Fibroblast of the conjunctiva (primary cell): ENCODE data around the gene TOMM40.
"Not testable (repeated sequence)": the region's sequence is repeated elsewhere in the genome, so short reads cannot be mapped to it uniquely, and the experiment has no call there.

Experiments used
- DNase-seq: peaks from one replicate; pipeline ENCODE4 v3.0.0-alpha.2; 2010; ENCODE audit warnings: low read depth

Gene TOMM40

GRCh38 chr19:44891016-44891882 lies at the start of gene TOMM40:
Gene TOMM40 (plus strand): TSS chr19:44891254. CDS start chr19:44891416, 162 bp downstream.
- peak; percentile 100 for DNase-seq

- no peak for DNase-seq
Measured at GRCh38 chr19:44845286-44845611, 45.8 kb upstream of the TOMM40 start.

GRCh38 chr19:44845612-44846454 lies 45.2 kb upstream of the TOMM40 start, which contains the start of gene NECTIN2:
Gene NECTIN2 (plus strand): TSS chr19:44846297. CDS start chr19:44846526, 229 bp downstream.
- peak; percentile 98 for DNase-seq

GRCh38 chr19:44846455-44847143 lies 44.5 kb upstream of the TOMM40 start:
- no peak for DNase-seq

DNA sequence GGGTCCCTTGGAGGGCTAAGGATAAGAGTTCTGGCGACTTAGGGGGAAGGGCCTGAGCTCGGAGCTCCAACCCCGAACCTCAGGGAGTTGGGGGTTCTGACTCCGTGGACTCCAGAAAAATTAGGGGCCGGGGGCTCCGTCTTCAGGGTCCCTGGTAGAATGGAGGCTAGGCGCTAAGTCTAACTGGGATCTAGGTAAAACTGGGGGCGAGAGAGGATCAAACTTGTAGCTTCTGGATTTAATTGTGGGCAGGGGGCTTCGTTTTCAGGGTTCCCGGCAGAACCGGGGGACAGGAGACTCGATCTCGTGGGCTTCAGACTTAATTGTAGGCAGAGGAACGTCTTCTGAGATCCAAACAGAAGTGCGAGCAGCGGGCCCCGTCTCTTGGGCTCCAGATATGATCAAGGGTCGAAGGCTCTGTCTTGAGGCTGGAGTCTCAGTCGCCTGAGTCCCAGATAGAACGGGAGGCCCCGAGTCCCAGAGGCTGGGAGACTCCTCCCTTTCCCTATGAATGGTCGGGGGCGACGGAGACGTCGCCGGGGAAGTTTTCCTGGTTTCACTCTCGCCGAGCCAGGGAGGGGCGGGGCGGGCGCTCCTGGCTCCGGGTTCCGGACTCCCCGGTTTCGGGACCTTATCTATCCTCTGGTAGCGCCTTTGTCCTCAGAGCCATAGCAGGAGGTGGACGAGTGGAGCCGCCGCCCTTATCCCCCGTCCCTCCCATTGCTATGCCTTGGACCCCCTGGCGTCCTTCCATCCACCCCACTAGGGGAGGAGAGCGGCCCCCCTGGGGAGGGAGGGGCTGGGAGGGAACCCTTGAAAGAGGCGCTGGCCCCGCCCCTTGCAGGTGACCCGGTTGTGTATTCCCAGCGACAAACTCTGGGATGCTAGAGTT lies 43.7 kb upstream of the TOMM40 start:
- DNase-seq = no peak

DNA sequence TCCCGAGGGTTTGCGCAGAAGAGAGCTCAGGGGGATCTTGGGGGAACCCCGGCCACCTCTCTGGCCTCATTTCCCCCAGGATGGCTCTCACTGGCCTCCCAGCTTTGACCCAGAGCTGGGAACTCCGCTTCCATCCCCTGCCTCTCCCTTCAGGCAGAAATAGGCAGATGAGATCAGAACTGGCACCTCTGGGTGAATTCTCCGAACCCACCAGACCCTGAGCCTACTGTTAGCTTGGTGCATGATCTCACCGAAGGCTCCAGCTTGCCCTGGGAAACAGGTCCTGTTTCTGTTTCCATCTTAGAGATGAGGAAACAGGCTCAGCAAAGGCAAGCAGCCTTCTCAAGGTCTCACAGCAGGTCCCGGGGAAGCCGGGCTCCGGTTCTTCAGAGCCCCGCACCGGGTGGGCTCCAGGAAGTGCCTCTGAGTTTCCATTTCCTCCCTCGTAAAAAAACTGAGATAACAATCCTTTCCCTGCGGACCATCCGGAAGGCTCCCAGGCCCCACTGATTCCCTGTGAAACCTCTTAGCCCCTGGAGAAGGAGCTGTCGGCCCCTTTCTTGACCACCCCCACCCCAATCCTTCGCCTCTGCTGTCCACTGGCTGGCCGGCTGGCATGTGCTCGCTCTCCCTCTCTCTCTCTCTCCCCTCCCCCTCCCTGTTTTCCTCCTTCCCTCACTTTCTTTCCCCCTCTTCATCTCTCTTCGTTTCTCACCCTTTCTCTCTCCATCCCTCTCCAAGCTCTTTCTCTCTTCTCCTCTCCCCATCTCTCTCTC lies 42.8 kb upstream of the TOMM40 start:
- no peak for DNase-seq

DNA sequence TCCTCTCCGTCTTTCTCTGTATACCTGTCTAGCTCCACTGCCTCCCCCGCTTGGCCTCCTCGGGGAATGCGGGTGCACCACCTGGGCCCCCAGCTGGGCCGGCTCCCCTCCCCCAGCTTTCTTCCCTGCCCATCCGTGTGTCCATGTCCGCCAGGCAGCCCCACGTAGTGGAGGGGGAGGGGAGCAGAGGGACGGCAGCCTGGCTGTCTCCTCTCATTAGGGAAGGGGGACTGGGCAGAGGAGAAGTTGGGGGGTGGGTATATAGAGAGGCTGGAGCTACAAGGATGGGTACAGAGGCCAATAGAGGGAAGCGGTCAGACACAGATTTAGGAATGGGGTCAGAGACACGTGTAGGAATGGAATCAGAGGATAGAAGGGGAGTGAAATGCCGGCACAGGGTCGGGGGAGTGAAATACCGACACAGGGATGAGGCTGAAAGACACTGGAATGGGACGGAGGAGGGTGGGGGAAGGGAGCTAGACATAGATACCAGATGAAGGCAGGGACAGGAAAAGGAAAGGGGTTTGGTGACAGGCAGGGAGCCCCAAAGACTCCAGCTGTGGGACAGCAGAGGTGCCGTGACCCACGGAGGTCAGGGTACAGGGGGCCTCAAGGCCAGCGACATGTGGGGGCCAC lies 42.1 kb upstream of the TOMM40 start:
- DNase-seq = no peak

- DNase-seq = no peak
Measured at GRCh38 chr19:44850641-44851109, 40.4 kb upstream of the TOMM40 start.

DNA sequence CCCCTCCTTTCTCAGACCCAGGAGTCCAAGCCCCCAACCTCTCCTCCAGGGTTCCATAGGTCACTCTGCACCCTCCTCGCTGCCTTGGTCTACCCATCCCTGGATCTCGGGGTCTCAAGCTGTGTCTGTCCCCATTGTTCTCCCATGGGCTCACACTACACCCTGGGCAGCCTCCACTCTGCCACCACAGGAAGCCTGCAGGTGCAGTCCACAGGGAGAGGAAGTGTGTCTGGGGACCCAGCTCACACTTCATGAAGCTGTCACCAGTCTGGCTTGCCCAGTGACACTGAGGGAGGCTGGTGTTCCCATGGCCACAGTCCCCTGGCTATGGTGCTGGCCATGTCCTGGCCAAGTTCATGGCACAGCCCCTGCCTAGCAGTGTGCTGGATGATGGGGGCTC lies 39.6 kb upstream of the TOMM40 start:
- no peak for DNase-seq

- DNase-seq = no peak
Measured at GRCh38 chr19:44855606-44856005, 35.4 kb upstream of the TOMM40 start.

DNA sequence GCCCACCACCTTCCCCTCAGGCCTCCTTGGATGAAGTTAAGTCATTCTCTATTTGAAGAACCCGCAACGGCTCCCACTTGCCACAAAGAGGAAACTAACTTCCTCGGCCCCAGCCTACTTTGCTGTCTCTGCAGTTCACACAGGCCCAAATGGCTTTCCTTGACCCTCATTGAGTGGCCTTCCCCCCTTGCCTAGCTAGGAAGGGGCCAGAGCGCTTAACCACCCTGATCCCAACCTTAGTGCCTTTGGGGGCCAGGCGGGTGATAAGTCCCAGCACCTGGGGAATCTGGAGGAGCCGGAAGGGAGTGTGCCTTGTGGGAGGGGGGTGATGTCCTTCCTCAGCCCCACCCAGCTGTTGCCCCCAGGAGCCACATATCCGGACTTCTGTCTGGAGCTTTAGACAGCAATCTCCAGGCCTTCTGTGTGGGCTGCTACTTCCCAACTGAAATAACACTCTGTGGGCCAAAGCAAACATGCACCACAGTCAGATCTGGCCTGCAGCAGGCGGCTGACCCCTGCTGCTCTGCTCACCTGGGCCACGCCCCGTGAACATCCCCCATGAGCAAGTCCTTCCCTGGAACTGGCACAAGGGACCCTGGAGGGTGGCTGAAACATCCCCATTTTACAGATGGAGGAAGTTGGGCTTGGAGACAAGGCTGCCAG lies 34.5 kb upstream of the TOMM40 start:
- DNase-seq = no peak

DNA sequence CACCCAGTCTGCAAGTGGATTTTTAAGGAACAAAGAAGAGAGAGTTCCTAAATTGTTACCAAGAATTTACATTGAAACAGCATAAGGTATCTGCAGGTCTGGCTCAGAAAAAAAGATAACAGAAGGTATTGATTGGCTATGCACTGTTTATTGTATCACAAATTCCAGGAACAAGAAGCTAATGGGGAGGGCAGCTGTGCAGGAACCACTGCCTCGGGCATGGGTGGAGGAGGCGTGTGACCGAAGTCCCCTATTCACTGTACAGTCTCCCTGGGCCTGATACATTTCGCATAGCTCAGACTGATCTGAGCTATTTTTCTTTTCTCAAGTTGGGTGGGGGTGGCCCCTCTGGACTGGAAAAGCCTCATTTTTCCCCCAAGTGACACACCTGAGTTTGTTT lies 33.2 kb upstream of the TOMM40 start:
- DNase-seq = no peak

- not testable (repeated sequence) for DNase-seq
Measured at GRCh38 chr19:44861576-44861975, 29.5 kb upstream of the TOMM40 start.

- no peak for DNase-seq
Measured at GRCh38 chr19:44863990-44864389, 27.1 kb upstream of the TOMM40 start.

DNA sequence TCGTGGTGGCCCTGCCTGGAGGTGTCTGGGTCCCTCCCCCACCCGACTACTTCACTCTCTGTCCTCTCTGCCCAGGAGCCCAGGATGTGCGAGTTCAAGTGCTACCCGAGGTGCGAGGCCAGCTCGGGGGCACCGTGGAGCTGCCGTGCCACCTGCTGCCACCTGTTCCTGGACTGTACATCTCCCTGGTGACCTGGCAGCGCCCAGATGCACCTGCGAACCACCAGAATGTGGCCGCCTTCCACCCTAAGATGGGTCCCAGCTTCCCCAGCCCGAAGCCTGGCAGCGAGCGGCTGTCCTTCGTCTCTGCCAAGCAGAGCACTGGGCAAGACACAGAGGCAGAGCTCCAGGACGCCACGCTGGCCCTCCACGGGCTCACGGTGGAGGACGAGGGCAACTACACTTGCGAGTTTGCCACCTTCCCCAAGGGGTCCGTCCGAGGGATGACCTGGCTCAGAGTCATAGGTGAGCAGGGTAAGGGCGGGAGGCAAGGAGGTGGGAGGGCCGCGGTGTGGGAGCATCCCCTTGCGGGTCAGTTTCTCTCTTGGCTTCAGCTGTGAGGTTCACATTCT lies 25.8 kb upstream of the TOMM40 start:
- no peak for DNase-seq

DNA sequence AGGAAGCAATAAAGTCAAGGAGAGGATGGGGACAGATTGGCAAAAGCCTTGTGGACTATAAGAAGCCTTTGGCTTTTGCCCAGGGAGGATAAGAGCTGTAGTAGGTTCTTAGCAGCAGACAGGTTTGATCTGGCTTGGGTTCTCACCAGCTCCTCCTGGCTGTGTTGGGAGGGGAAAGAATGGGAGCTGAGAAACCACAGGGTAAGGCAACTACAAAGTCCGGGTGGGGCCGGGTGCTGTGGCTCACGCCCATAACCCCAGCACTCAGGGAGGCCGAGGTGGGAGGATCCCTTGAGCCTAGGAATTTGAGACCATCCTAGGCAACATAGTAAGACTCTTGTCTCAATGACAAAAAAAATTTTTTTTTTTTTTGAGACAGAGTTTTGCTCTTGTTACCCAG lies 24.4 kb upstream of the TOMM40 start:
- no peak for DNase-seq

GRCh38 chr19:44867578-44867977 lies 23.5 kb upstream of the TOMM40 start:
- no peak for DNase-seq

DNA sequence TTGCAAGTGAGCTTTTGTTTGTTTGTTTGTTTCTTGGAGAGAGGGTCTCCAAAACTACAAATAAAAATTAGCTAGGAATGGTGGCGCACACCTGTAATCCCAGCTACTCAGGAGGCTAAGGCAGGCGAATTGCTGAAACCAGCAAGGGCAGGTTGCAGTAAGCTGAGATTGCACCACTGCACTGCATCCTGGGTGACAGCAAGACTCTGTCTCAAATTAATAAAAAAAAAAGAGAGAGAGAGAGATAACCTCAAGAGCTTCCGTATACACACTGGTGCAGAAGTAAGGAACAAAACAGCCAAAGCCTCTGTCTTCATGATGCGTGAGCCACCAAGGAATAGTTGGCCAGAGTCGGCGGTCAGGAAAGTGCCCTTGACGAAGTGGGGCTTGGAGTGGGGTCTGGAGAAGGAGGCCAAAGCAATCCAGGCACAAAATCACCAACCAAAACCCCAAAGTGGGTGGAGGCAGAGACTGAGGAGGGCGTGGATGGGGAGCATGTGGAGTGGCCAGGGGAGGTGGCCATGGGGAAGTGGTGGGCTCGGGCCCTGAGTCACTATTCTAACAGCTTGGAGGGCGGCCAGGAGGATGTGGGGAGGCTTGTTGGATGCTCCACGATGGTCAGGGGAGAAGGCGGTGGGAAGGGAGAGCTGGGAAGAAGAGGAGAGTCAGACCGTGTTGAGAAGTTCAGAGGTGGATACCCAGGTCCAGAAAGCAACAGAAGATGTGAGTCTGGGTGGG lies 21.2 kb upstream of the TOMM40 start:
- DNase-seq = no peak
